Hypothalamus (tissue), 51 donors: ENCODE measurements around the gene KRTAP3-1.
"Not testable (repeated sequence)": the region's sequence is repeated elsewhere in the genome, so short reads cannot be mapped to it uniquely, and the experiment has no call there.

ENCODE experiments used
- DNase-seq, 51 donors: peaks; one replicate each; lab custom pipeline; 2025; lab: John Stamatoyannopoulos, UW

Gene KRTAP3-1

DNA sequence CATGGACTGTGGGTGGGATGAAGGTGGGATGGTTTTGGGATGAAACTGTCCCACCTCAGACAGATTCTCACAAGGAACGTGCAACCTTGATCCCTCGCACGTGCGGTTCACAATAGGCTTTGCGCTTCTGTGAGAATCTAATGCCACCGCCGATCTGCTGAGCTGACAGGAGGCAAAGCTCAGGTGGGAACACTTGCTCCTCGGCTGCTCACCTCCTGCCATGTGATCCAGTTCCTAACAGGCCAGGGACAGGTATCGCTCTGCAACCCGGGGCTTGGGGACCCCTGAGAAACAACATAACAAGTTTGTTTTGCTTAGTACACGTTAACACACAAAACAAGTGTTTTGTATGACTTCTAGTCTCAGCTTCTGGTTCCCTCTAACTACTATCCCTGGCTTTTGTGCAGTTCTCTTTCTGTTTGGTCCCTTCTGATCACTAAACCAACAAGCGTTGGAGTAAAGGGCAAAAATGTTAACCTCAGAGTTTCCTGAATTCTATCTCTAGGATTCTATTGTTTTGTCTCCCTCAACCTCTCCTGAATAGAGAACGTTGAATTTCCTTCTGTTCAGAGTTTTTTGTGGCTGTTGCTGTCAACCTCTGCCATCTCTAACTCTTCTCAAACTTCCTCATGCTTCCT, 7.8 kb upstream of the KRTAP3-1 start:
- no peak for DNase-seq

DNA sequence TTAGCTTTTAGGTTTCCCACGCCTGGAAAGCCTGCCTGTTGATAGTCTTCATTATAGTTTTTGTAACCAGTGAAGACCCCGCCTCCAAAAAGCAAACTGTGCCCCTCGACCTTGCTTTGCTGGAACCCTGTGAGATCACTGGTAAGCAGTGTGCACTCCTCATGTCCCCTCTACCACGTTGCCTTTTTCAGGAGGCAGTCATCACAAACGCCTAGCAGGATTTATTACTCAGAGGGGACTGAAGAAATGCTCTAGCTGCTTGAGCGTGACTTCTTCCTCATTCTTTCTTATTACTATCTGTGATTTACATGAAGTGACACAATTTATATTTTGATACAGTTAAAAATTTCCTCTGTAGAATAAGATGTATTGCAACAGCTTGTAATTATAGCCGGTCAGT, 6.5 kb upstream of the KRTAP3-1 start:
- DNase-seq, result no peak

DNA sequence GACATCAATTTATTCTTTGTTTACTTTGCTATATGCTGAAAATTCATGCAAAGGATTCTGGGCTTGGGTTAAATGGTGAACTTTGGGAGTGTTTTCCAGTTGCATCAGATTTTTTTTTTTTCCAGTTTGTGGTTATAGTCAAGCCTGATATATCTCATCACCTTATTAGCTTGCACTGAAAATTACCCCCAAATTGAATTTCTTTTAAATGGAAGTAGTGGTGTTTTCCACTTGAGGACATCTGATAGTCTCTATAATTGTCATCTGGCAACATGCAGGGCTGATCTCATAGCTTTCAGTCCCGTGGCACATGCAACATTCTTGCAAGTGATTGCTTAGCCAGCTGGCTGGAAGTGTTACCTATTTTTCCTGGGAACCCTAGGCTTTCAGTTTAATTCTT, 4.7 kb upstream of the KRTAP3-1 start:
- DNase-seq, result no peak

DNA sequence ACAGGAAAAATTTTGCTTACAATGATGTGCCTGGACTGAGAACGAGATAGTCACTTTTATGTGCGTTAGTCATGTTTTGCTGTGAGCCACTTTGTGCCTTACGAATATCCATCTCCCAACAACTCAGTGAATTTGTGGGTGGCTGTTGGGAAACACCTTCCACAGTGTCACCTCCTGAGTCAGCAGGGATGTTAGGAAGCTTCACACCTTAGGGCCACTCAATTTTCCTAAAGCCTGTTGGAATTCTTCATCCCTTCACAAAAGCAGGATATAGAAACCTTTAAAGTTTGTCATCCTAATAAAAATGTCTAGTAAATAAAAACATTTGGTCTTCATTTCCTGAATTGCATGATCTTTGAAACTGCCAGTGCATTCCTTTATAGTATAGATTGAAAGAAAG, 4.3 kb upstream of the KRTAP3-1 start:
- DNase-seq, result no peak

DNA sequence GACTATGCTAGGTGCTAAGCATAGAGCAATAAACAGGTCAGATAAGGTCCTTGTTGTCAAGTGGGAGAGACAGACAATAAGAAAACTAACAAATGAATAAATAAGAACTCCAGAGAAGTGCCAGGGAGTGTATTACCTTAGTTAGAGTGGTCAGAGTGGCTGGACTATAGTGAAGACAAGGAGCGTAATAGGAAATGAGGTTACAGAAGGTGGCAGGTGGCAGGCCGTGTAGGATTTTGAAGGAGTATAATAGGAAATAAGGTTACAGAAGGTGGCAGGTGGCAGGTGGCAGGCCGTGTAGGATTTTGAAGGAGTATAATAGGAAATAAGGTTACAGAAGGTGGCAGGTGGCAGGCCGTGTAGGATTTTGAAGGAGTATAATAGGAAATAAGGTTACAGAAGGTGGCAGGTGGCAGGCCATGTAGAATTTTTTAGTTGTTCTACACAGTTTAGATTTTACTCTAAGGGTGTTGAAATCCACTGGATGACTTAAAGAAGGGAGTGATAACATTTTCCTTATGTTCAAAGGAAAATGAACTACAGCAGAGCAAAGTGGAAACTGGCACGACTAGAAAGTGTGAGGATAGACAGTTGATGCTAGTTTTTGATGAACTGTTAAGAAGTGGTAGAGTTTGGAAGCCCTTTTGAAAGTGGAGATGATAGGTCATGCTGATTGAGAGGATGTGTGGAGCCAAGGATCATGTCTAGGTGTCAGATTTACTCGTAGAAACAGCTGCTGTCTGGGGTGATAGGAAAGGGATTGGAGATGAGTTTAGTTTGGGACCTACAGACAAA, 3.6 kb upstream of the KRTAP3-1 start:
- DNase-seq, result no peak

DNA sequence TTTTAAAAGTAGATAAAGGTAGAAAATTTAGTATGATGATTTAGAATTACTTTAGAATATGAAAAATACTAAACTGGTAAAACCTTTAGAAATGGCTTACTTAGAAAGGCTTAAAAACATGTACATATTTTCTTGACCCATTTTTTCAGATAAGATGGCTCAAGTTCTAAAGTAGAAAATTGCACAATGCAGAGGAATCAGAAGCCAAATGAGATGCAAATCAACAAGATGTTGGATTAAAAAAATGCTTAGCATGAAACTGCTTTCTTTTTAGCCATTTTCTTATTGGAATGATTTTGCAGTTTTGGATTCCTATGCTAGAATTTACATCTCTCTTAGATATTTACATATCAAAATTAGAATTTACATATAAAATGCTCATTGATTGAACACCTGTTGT, 1.5 kb upstream of the KRTAP3-1 start:
- no peak for DNase-seq

DNA sequence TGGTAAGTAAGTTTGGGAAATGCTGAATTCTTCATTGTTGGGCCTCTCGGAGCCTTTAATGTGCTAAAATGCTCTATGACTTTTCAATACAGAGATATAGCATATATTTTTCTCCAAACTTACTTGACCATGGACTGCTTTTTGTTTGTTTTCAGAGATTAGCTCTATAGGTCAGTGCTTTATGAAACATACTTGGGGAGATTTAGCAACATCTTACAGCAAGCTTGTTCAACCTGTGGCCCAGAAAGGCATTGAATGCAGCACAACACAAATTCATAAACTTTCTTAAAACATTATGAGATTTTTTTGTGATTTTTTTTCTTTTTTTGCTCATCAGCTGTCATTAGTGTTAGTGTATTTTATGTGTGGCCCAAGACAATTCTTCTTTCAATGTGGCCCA, 1.0 kb upstream of the KRTAP3-1 start:
- DNase-seq, result no peak

DNA sequence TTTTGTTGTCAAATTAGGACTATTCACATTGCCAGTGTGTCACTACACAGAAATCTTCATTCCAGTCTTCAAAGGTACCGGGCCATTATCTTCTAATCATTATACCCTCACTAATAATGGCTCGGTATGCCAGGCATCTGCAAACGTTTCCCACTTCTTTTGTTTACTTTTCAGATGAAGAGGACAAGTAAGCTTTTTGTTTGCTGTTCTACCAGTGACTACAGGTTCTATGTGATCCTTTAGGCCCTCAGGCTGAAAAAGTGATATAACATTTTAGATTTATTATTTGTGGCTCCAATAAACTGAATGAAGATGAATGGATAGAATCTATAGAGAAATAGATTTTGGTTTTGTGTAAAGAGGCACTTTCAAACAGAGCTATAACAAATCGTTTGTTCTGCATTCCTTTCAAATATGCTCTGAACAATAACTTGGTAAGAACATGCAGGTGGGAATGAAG, 403 bp upstream of the KRTAP3-1 start:
- DNase-seq, result no peak

DNA sequence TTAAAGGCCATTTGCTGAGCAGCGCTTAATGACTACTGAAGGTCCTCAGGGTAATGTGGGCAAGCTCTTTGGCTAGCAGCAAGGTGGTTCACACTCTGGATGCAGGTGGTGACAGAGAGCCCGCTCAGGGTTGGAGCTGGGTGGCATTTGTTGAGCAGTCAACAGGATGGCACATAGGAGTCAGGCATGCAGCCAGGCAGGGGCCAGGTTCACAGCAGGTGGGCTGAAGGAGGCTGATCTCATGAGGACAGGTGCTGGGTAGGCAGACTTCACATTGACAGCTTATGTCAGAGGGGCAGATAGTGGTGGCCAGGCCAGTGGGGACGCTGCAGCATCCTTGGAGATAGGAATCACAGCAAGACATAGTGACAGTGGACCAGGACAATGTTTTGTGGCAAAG, 4.5 kb downstream of the KRTAP3-1 start:
- DNase-seq, result no peak

DNA sequence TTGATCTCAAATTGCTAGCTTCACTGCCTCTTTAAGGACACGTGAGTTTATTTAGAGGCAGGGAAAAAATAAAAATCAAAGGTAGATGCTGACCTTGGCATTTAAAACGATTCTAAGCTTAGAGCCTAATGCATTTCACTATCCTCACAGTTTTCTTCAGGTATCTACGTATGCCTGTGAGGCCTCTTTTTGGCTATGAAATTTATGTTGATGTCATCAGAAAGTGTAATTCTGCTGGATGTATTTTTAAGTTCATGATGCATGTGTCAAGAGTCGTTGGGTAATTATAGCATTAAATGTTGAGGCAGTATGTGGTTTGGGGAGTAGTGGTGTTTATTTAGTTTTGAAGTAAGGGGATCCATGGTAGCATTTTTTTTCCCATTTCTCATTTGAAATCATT, 5.0 kb downstream of the KRTAP3-1 start:
- no peak for DNase-seq

DNA sequence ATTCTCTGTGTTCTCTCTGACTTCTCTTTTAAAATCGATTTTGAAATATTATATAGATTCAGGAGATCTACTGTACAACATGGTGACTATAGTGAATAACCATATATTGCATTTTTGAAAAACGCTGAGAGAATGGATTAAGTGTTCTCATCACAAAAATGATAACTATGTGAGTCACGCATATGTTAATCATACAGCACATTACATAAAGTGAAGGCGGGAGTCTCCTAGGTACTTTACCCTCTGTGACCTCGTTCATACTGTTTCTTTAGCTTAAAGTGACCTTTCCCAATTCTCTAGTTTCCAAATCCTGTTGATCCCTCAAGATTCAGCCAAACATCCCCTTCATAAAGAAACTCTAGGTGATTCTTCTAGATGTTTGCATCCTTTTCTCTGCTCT, 6.1 kb downstream of the KRTAP3-1 start:
- no peak for DNase-seq

DNA sequence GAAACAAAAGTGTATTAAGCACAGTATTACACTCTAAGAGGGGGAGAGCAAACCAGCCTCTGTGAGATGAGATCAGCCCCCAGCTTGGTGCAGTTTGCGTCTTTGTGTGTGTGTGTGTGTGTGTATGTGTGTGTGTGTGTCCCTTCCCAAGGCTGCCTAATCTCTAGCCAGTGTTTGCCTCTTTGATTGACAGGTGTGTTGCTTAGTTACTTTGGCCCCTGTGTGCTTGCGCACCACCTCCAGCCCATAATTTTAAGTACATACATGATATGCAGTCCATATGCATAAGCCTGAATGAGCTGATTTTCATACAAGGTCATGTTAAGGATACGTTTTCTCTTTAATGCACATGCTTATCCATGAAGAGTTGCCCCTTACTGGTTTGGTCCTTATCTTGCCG, 7.1 kb downstream of the KRTAP3-1 start:
- no peak for DNase-seq

DNA sequence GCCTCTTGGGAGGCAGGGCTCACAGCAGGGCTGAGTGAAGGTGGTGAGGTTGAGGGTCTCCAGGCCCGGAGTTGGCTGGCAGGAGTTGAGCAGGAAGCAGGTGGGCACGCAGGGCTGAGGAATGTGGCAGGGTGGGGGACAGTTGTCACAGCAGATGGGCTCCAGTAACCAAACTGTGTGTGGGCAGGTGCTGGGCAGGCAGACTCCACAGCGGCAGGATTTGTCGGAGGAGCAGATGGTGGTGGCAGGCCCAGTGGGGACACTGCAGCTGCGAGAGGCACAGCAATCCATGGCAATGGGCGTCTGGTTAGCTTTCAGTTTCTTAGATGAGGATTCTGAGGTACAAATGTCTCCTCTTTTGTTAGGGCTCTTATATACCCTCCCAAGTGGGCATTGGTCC, 9.4 kb downstream of the KRTAP3-1 start, which contains the start of gene KRTAP3-2:
Gene KRTAP3-2, minus strand, starts transcription at position 344 of the 400 bp plus-strand sequence. Its CDS starts 53 bp downstream, at position 291.
- DNase-seq, result not testable (repeated sequence)

DNA sequence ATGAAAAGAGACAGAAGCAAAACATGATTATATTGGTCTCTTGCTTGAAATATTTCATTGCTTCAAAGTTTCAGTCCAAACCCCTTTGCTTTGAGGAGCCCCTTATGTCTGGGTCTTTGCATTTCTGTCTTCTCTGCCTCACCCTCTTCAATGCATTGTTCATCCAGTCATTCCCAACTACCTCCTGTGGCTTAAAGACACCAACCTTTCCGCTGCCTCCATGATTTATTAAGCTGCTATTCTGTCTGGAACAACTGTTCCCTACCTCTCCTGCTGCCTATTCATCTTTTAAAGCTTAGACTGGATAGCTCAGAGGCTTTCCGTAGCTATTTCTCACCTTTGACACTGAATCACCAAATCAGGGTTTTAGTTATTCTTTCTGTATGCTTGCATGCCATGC, 11.6 kb downstream of the KRTAP3-1 start:
- no peak for DNase-seq

DNA sequence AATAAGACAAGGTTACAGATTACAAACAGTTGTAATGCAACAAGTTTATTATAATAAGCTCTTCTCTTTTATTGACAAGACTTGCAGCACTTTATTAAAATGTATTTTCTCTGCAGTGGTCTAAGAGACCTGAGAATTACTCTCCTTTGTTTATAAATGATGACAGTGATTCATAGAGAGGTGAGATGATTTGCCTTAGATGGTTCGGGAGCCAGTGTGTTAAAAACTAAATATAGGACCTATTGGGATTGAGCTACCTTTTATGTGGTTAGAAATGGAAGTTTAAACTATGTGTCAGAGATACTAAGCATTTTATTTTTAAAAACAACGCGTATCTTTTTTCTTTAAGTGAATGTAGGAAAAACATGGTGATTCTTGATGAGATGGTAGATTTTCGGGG, 12.1 kb downstream of the KRTAP3-1 start:
- DNase-seq, result no peak

DNA sequence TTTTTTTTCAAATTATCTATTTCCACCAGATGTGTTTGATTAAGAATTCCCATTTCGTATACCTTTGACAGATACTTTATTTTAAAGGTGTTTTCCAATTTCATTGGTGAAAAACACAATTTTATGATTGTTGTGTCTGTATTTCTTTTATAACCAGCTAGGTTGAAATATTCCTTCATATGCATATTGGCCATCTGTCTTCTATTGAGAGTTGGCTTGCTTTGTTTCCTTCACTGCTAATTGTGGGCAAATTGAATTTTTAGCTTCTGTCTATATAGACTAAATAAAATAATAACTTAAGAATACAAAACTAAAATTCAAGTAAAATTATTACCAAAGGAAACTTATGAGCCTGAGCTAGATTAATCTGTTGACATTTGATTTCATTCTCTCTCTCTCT, 13.8 kb downstream of the KRTAP3-1 start:
- no peak for DNase-seq

DNA sequence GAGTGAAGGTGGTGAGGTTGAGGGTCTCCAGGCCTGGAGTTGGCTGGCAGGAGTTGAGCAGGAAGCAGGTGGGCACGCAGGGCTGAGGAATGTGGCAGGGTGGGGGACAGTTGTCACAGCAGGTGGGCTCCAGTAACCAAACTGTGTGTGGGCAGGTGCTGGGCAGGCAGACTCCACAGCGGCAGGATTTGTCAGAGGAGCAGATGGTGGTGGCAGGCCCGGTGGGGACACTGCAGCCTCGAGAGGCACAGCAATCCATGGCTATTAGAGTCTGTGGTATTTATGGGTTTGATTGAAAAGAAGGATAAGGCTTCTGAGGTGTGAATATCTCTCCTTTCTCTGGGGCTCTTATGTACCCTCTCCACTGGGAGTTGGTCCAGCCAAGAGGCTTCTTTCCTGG, 15.1 kb downstream of the KRTAP3-1 start, which contains the start of gene KRTAP3-3:
Gene KRTAP3-3, minus strand, starts transcription at position 326 of the 400 bp plus-strand sequence. Its CDS starts 67 bp downstream, at position 259.
- no peak for DNase-seq

DNA sequence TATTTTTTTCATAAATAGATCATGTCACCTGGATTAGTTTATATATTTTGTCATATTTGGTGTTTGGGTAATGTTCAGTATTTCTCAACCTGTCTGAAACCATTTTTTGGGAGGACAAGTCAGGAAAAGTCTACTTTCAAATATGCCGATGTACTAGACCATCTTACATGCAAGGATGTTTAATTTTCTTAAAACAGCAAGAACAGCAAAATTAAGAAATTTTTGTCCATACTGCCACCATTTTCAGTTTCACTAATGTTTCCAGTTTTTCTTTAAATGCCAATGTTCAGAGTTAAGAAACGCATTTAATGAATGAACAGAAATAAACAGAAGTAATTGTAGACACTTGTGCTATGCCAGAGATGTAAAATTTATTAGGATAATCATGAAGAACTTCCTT, 15.8 kb downstream of the KRTAP3-1 start:
- no peak for DNase-seq

DNA sequence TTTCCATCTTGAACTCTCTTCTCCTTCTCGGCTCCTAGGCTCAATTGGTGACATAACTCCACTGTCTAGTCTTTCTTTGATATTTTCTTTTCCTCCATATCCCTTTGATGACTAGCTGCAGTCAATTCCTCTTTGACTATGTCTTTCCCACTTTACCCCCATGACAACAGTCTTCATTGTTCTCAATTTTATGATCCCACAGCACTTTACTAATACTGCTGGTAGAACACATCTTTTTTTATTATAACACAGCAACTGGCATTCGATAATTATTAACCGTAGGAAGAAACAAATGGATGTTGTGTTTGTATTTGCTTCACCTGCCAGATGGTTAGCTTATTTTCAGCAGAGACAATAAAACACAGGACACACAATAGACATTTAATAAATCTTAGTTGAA, 16.3 kb downstream of the KRTAP3-1 start:
- no peak for DNase-seq

DNA sequence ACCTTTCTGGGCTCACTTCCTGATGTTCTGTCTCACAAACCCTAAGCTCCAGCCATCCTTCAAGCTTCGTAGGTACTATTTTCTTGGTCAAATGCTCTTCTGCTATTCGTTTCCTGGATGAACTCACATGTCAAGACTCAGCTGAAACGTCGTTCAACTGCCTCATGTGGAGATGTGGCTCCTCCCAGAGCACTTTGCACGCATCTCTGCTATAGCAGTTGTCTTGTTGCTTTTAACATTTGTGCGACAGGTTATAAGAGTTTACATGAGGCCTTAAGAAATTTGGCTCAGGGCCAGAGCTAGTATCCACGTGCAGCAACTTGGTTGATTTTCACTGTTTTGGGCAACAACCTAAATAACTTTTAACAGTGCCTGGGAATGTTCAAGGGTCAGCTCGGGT, 22.0 kb downstream of the KRTAP3-1 start:
- DNase-seq, result no peak

DNA sequence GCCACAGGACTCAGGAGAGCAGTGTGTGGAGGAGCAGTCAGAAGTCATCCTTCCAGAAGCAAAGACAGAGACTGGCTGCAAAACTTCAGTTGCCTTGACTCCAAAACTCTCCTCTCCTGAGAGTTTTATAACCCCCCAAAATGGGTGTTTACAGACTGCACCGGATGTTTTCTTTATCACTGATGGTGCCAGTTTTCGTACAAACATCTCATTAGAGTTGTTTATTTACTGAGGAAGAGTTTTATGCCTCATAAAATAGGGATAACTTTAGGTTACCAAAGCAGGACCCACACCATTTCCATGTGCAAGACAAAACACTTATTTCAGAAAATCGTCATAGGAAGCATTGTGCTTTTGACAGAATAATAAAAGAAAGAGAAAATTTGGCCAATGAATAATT, 24.7 kb downstream of the KRTAP3-1 start, which contains the start of gene KRT40:
Gene KRT40, minus strand, starts transcription at position 101 of the 400 bp plus-strand sequence. Its CDS starts 53 bp downstream, at position 48.
- DNase-seq, result no peak

DNA sequence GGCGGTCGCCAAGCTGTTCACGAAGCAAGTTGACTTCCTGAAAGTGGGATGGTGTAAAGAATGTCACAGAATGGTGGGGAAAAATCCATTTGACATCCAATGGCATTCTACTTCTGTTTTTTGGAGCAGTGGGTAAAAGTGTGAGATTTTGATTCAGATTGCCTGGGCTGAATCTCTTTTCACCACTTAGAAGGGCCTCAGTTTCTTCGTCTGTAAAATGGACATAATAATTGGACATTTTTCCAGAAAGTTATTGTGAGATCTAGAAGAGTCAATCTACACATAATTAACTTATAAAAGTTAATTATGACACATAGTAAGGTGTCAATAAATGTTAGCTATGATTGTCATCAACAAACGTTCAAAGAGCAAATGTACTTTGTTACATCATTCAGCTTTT, 27.8 kb downstream of the KRTAP3-1 start:
- DNase-seq, result no peak
